Heart right ventricle (tissue), 16 donors: Measurements from ENCODE around the gene PRIM1. TPM values are rescaled to one million over a fixed set of nuclear protein-coding genes. Genes with fewer than 3 reads are reported as not detected.
A peak's percentile ranks its signal among the peaks of the same experiment; 100 is the strongest.
"Not testable (repeated sequence)": the region's sequence is repeated elsewhere in the genome, so short reads cannot be mapped to it uniquely, and the experiment has no call there.

Experiments used
- ATAC-seq, 8 donors: fragments of 200-7000 bp; cut with Tn5 transposase; one replicate each; pipeline ENCODE4 v1.9.1; 2020; ENCODE audit warnings: mild to moderate bottlenecking in 8 of 8, moderate library complexity in 8 of 8, moderate number of reproducible peaks in 1 of 8
- DNase-seq, 2 donors: peaks; one replicate each; pipeline ENCODE4 v3.0.0-alpha.2; 2020
- H3K27ac ChIP-seq, 10 donors: fragments of 200-600 bp; sonication (generic) in 2 of 10; one replicate each; pipeline versions ENCODE4 v1.5.0 to v1.8.0; 2020 to 2022; ENCODE audit warnings: mild to moderate bottlenecking in 3 of 10
- H3K27me3 ChIP-seq, 7 donors: fragments of 200-600 bp; one replicate each; pipeline ENCODE4 v1.8.0; 2021 to 2022; ENCODE audit warnings: mild to moderate bottlenecking in 2 of 7
- H3K36me3 ChIP-seq, 9 donors: fragments of 200-600 bp; sonication (generic) in 1 of 9; one replicate each; pipeline versions ENCODE4 v1.5.0 to v1.8.0; 2020 to 2022; ENCODE audit warnings: mild to moderate bottlenecking in 2 of 9
- H3K4me1 ChIP-seq, 9 donors: fragments of 200-600 bp; sonication (generic) in 1 of 9; one replicate each; pipeline versions ENCODE4 v1.5.0 to v1.8.0; 2020 to 2022; ENCODE audit warnings: mild to moderate bottlenecking in 4 of 9
- H3K4me3 ChIP-seq, 10 donors: fragments of 200-600 bp; sonication (generic) in 2 of 10; one replicate each; pipeline versions ENCODE4 v1.5.0 to v1.8.0; 2020 to 2022; ENCODE audit warnings: mild to moderate bottlenecking in 7 of 10, moderate library complexity in 2 of 10
- H3K9me3 ChIP-seq, 11 donors: fragments of 200-600 bp in 10 of 11; sonication (generic) in 2 of 11; one replicate each; pipeline versions ENCODE4 v1.5.0 to v1.8.0; 2013 to 2022; ENCODE audit warnings: mild to moderate bottlenecking in 2 of 11, control low read depth in 1 of 11, moderate library complexity in 1 of 11
- WGBS, 2 donors: extraction: QIAGEN DNeasy Blood & Tissue Kit; methylation state at CpG; one replicate each; pipeline ENCODE4 v1.1.7; 2013; ENCODE audit warnings: inconsistent platforms in 1 of 2; 5-methylcytosine and 5-hydroxymethylcytosine counted together
- intact Hi-C, 10 donors: fragments of 100-400 bp; cut with DNase I; formaldehyde crosslinking; loops; one replicate each; pipeline versions ENCODE4 v1.11.1 to v1.14.2; 2022
- long read RNA-seq, 3 donors: library from polyadenylated mRNA; unstranded; transcript quantifications; one replicate each; pipeline ENCODE4 v2.0.0, GENCODE V29; 2020 to 2021
- polyA plus RNA-seq, 2 donors: library from polyadenylated mRNA; stranded (reverse); fragments of 200-250 nt; gene quantifications; one replicate each; pipeline ENCODE4 v1.2.3, GENCODE V29; 2013
- total RNA-seq, 10 donors: library from RNA; stranded (reverse); fragmentation: NEBNext Ultra II Directional in 3 of 10; extraction: Animal tissue kit (Norgen Biotek cat#: 25700) in 3 of 10; gene quantifications; one replicate each; pipeline versions ENCODE4 v1.2.1 to v1.2.4, GENCODE V29; 2021 to 2023
- TF ChIP-seq, protein P1 (sequence below), 9 donors: fragments of 200-600 bp; sonication (generic) in 2 of 9; IDR thresholded peaks; one replicate each; pipeline versions ENCODE4 v1.5.0 to v1.8.0; 2021 to 2022; ENCODE audit warnings: antibody characterized with exemption in 9 of 9, mild to moderate bottlenecking in 5 of 9, moderate library complexity in 1 of 9
- donor health status: Arrhythmogenic right ventricular cardiomyopathy.
- donor health status: ischemic (EF 13 %, LVEDD 7.1; RV severe dilation, severe dysfunction).
- donor health status: healthy with polysubstance abuse.
- donor health status: DM: no; HTN: yes; CAD: no.
- donor health status: DM: no; HTN: no; CAD: no.
- donor health status: ischemic (EF 25% LVEDD 6.9; RV normal size, moderate dysfunction).
- donor health status: ischemic (EF 25% LVEDD 5.7; RV mildly dilated, moderate dysfunction).
- donor health status: healthy.
- donor health status: DM: yes; HTN: yes; CAD: no.
- donor health status: Ischemic cardiomyopathy.
- donor health status: ischemic (EF 35%, LVEDD 5.7; RV mildly dilated, moderate dysfunction).
- donor health status: nonischemic (EF 11% LVEDD 7.7; RV severe dilation, severe dysfunction).
- donor health status: DM: yes; HTN: yes; CAD: no.
- donor health status: PGD.
- donor health status: ischemic (EF 29% LVEDD 5.4; RV normal size, mild dysfunction).
- donor health status: nonischemic (EF 23%, LVEDD 6.1; RV moderate dilation, normal function).

Gene PRIM1
- total RNA-seq (1 to 10 TPM; 1.8 to 4.7 (median 3.2) TPM), polyA plus RNA-seq (1 to 10 TPM; 1.9 to 3.0 TPM)
- long read RNA-seq, donor 1, partial matches to known transcripts = 0 of 4 reads
- long read RNA-seq, donor 1, other reads (novel, unspliced or antisense) = 1 of 4 reads
- long read RNA-seq, donor 2, partial matches to known transcripts = 0 of 1 reads
- long read RNA-seq, donor 2, other reads (novel, unspliced or antisense) = 0 of 1 reads
- long read RNA-seq, donor 3, partial matches to known transcripts = 1 of 3 reads
- long read RNA-seq, donor 3, other reads (novel, unspliced or antisense) = 0 of 3 reads

DNA sequence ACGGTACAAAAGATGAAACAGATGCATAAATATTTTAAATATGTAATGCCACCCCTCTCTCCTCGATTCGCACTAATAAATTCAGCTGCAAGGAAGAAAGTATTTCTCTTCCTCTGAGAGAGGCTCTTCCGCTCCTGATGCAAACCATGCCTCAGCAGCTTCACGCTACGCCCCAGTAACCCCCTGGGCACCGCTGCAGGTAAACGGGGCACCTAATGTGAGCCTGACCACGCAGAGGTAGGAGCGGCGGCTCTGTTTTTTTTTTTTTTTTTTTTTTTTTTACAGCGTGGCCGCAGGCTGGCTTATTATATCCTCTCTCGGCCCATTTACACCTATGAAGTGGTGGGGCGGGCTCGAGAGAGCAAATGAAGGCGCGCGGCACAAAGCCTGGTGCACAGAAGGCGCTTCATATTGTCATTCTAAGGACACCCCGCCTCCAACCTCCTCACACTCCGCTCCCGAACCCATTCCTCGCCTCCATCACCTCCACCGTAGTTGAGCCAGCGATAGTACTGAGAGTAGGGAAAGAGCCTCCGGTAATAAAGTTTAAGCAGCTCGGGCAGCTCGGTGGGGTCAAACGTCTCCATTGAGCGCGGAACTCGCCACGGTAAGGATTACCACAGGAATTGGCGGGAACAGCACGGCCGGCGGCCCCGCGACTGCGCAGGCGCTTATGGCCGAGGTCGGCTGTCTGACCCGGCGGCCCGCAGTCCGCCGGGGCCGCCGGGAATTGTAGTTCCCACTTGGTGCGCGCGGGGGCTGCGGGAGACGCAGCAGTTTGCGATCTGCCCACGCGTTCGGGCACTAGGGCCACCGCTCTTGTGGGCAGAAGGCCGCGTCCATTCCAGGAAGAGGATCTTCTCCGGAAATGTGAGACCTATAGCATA lies at the start of gene PRIM1:
TSS of gene PRIM1 (minus strand) at position 612 of the 887 bp plus-strand sequence. CDS start at position 587, 25 bp downstream.
- peak within 1 kb of the TSS in 9 of 10 donors; percentile 22 to 66 (median 43) for H3K27ac ChIP-seq
- intact Hi-C loops = loop anchor here in 2 of 10 donors (2.0 to 10.0 kb wide), 3 partner anchors 25 to 315 kb away; no protein-coding TSS in a partner anchor

DNA sequence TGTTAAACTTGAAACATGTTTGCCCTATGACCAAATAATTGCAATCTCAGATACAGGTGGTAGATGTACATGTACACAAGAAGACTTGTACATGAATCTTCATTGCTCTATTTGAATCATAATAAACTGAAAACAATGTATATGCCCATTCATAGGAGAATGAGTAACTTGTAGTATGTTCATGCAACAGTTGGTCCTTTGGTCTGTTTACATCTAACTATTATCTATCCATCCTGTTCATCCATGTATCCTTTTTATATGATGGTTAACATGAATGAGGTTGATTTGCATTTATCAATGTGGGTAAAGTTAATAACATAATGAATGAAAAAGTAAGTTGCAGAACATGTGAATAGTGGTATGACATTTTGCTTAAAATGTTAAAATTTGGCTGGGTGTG lies 48.1 kb upstream of the PRIM1 start:
- no peaks in the 10 kb centered on the region for H3K27me3 ChIP-seq

More for the DNA sequence above, at the start of gene PRIM1:
- Histone ChIP-seq H3K4me1 (peaks cover 0 to 33% (median 9%) of the 10 kb centered on the region in 9 donors), H3K9me3 (no peaks in the 10 kb centered on the region), H3K27me3 (no peaks in the 10 kb centered on the region), H3K4me3 (peak within 1 kb of the TSS; percentile 63 to 80 (median 72)), H3K36me3 (peaks cover 0 to 25% (median 0%) of the 10 kb centered on the region in 9 donors)
- WGBS, 2 donors = 0% methylated on average over 64 of the region's 64 CpGs
- TF ChIP-seq, protein P1, sequence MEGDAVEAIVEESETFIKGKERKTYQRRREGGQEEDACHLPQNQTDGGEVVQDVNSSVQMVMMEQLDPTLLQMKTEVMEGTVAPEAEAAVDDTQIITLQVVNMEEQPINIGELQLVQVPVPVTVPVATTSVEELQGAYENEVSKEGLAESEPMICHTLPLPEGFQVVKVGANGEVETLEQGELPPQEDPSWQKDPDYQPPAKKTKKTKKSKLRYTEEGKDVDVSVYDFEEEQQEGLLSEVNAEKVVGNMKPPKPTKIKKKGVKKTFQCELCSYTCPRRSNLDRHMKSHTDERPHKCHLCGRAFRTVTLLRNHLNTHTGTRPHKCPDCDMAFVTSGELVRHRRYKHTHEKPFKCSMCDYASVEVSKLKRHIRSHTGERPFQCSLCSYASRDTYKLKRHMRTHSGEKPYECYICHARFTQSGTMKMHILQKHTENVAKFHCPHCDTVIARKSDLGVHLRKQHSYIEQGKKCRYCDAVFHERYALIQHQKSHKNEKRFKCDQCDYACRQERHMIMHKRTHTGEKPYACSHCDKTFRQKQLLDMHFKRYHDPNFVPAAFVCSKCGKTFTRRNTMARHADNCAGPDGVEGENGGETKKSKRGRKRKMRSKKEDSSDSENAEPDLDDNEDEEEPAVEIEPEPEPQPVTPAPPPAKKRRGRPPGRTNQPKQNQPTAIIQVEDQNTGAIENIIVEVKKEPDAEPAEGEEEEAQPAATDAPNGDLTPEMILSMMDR (IDR thresholded peaks at IDR 0.05) = peak in 4 of 9 donors; percentile 24 to 44 (median 28)
- peak; percentile 76 to 88 for DNase-seq
- ATAC-seq = peak; percentile 95 to 98 (median 98)

DNA sequence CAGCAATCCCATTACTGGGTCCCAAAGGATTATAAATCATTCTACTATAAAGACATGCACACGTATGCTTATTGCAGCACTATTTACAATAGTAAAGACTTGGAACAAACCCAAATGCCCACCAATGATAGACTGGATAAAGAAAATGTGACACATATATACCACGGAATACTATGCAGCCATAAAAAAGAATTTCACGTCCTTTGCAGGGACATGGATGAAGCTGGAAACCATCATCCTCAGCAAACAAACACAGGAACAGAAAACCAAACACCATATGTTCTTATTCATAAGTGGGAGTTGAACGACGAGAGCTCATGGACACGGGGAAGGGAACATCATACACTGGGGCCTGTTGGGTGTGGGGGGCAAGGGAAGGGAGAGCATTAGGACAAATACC lies 47.2 kb upstream of the PRIM1 start:
- H3K4me3 ChIP-seq, H3K27me3 ChIP-seq, H3K36me3 ChIP-seq, ATAC-seq, intact Hi-C loops, DNase-seq, H3K27ac ChIP-seq, H3K4me1 ChIP-seq, H3K9me3 ChIP-seq: not testable (repeated sequence)
- 85 to 92% methylated on average over 6 of the region's 6 CpGs for WGBS, 2 donors

More for the DNA sequence above, 48.1 kb upstream of the PRIM1 start:
- no peak overlapping the region for H3K27ac ChIP-seq
- H3K4me3 ChIP-seq = no peak overlapping the region
- no peaks in the 10 kb centered on the region for H3K36me3 ChIP-seq
- DNase-seq (no peak), ATAC-seq (no peak)
- intact Hi-C loops = no loop called here
- TF ChIP-seq, protein P1 (IDR thresholded peaks at IDR 0.05) = no peak
- H3K4me1 ChIP-seq = no peaks in the 10 kb centered on the region
- peaks cover 0 to 9% (median 0%) of the 10 kb centered on the region in 11 donors for H3K9me3 ChIP-seq

DNA sequence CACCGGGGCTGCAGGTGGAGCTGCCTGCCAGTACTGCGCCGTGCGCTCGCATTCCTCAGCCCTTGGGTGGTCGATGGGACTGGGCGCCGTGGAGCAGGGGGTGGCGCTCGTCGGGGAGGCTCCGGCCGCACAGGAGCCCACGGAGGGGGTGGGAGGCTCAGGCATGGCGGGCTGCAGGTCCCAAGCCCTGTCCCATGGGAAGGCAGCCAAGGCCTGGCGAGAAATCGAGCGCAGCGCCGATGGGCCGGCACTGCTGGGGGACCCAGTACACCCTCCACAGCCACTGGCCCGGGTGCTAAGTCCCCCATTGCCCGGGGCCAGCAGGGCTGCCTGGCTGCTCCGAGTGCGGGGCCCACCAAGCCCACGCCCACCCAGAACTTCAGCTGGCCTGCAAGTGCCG lies 43.7 kb upstream of the PRIM1 start:
- H3K4me1 ChIP-seq, intact Hi-C loops, H3K4me3 ChIP-seq, DNase-seq, H3K27me3 ChIP-seq, ATAC-seq, H3K27ac ChIP-seq, H3K9me3 ChIP-seq, H3K36me3 ChIP-seq: not testable (repeated sequence)
- WGBS, 2 donors = 95 to 96% methylated on average over 22 of the region's 27 CpGs

DNA sequence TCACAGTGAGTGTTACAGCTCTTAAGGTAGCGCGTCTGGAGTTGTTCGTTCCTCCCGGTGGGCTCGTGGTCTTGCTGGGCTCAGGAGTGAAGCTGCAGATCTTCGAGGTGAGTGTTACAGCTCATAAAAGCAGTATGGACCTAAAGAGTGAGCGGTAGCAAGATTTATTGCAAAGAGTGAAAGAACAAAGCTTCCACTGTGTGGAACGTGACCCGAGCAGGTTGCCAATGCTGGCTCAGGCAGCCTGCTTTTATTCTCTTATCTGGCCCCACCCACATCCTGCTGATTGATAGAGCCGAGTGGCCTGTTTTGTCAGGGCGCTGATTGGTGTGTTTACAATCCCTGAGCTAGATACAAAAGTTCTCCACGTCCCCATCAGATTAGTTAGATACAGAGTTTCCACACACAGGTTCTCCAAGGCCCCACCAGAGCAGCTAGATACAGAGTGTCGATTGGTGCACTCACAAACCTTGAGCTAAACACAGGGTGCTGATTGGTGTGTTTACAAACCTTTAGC lies 43.0 kb upstream of the PRIM1 start:
- intact Hi-C loops, H3K27me3 ChIP-seq, H3K27ac ChIP-seq, H3K9me3 ChIP-seq, H3K4me1 ChIP-seq, DNase-seq, ATAC-seq, H3K36me3 ChIP-seq, H3K4me3 ChIP-seq: not testable (repeated sequence)
- WGBS, 2 donors = 58 to 70% methylated on average over 12 to 13 of the region's 13 CpGs

DNA sequence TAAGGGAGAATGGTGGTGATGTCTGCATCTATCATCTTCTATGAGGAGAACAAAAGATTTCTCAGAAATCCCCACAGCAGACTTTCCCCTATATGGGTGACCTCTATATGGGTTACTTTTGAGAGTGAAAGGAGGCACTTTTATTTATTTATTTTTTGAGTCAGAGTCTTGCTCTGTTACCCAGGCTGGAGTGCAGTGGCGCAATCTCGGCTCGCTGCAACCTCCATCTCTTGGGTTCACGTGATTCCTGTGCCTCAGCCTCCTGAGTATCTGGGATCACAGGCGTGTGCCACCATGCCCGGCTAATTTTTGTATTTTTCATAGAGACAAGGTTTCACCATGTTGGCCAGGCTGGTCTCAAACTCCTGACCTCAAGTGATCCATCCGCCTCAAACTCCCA lies 41.0 kb upstream of the PRIM1 start:
- H3K27me3 ChIP-seq, DNase-seq, H3K4me3 ChIP-seq, ATAC-seq, H3K27ac ChIP-seq, H3K36me3 ChIP-seq, intact Hi-C loops, H3K9me3 ChIP-seq, H3K4me1 ChIP-seq: not testable (repeated sequence)
- 91 to 92% methylated on average over 7 of the region's 7 CpGs for WGBS, 2 donors
